Suprapubic skin (tissue), 4 donors: Measurements from ENCODE around the gene PYM1.

Source experiments
- POLR2A ChIP-seq, 2 donors: fragments of 450-650 bp; IDR thresholded peaks; one replicate each; pipeline ENCODE4 v1.6.1; 2017; ENCODE audit warnings: antibody characterized with exemption in 2 of 2, mild to moderate bottlenecking in 2 of 2, moderate library complexity in 2 of 2
- POLR2AphosphoS5 ChIP-seq, 3 donors: sonication (generic); formaldehyde crosslinking; IDR thresholded peaks; one replicate each; pipeline ENCODE4 v1.6.1; 2017; ENCODE audit warnings: antibody characterized with exemption in 3 of 3

DNA sequence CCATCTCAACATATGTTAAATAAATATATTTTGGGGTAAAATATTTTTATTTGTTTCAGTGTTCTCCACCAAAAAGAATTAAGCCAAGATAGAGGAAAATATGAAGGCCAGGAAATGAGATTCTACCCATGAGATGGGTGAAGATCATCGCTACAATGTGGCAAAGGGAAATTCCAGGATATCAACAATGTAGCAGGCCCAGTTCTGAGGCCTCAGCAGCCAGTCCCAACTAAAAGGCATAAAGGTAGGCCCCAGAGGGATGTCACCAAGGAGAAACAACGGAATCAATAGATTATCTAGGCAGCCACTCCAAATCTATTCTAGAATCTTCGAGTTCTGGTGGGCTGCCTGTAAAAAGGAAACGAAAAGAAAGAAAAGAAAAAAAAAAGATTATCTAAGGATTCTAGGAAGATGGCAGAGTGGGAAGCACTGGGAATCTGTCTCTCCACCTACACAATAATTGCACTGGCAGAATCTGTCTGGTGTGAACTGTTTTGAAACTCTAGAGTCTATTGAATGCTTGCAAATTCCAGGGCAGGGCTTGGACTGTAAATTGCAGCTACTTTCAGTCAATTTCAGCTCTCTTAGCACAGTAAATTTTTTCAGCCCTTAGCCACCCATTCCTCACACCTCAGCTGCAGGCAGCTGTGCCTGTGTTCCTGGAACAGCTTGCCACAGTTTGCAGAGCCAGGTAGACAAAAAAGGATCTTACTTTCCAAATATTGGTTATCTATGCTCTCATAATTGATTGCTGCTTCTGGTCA, 51.8 kb downstream of the PYM1 start:
- no peak for TF ChIP-seq POLR2A (IDR thresholded peaks at IDR 0.05)
- no peak for TF ChIP-seq POLR2AphosphoS5 (IDR thresholded peaks at IDR 0.05)
